DND-41 (cell line): ENCODE results near the gene MVB12B.

ENCODE experiments used
- ATAC-seq: fragments of 200-7000 bp; cut with Tn5 transposase; 3 replicates; pipeline ENCODE4 v1.9.1; 2021; ENCODE audit warnings: low read depth; ENCODE audit not compliant: insufficient read depth
- DNase-seq: peaks from one replicate; pipeline ENCODE4 v3.0.0-alpha.2; 2020
- H2AFZ ChIP-seq: 2 replicates; pipeline ENCODE4 v1.6.0; 2012; ENCODE audit warnings: low read depth, low read length
- H3K27ac ChIP-seq: 2 replicates; pipeline ENCODE4 v1.5.1; 2012; ENCODE audit warnings: low read length, inconsistent platforms
- H3K27me3 ChIP-seq: fragments of 200-600 bp; sonication (generic); 2 replicates; pipeline ENCODE4 v1.6.0; 2012; ENCODE audit warnings: low read length, mild to moderate bottlenecking, inconsistent platforms; ENCODE audit not compliant: insufficient read depth, poor library complexity
- H3K36me3 ChIP-seq: 2 replicates; pipeline ENCODE4 v1.5.1; 2012; ENCODE audit warnings: low read length, inconsistent platforms; ENCODE audit not compliant: insufficient read depth
- H3K4me1 ChIP-seq: 2 replicates; pipeline ENCODE4 v1.5.1; 2012; ENCODE audit warnings: mild to moderate bottlenecking, low read length; ENCODE audit not compliant: insufficient read depth
- H3K4me2 ChIP-seq: 2 replicates; pipeline ENCODE4 v1.6.0; 2012; ENCODE audit warnings: mild to moderate bottlenecking, moderate library complexity, low read length, inconsistent platforms; ENCODE audit not compliant: insufficient read depth
- H3K4me3 ChIP-seq, 2 experiments: fragments of 200-600 bp in 1 of 2; shearing (Covaris generic) in 1 of 2; 2 replicates each; pipeline ENCODE4 v1.5.1; 2012 to 2016; ENCODE audit warnings: inconsistent platforms in 2 of 2, low read length in 2 of 2, mild to moderate bottlenecking in 2 of 2, low read depth in 1 of 2, moderate library complexity in 1 of 2
- H3K79me2 ChIP-seq: 2 replicates; pipeline ENCODE4 v1.6.0; 2012; ENCODE audit warnings: low read length, inconsistent platforms; ENCODE audit not compliant: insufficient read depth
- H3K9ac ChIP-seq: 2 replicates; pipeline ENCODE4 v1.6.0; 2012; ENCODE audit warnings: low read depth, mild to moderate bottlenecking, inconsistent platforms, low read length, moderate library complexity
- H3K9me3 ChIP-seq: 2 replicates; pipeline ENCODE4 v1.5.1; 2012; ENCODE audit warnings: low read length, moderate library complexity, mild to moderate bottlenecking, inconsistent platforms; ENCODE audit not compliant: insufficient read depth, severe bottlenecking
- H4K20me1 ChIP-seq: 2 replicates; pipeline ENCODE4 v1.6.0; 2012; ENCODE audit warnings: low read length; ENCODE audit not compliant: insufficient read depth
- CTCF ChIP-seq: IDR thresholded peaks from 2 replicates; pipeline ENCODE4 v1.5.1; 2012; ENCODE audit warnings: borderline replicate concordance, low read length, moderate library complexity, mild to moderate bottlenecking; ENCODE audit not compliant: poor library complexity, severe bottlenecking; ENCODE audit errors: extremely low read depth
- EZH2 ChIP-seq: IDR thresholded peaks from 3 replicates; pipeline ENCODE4 v1.6.1; 2012; ENCODE audit warnings: borderline replicate concordance, low read depth, mild to moderate bottlenecking, moderate library complexity, low read length, inconsistent platforms; ENCODE audit not compliant: severe bottlenecking

MVB12B gene

DNA sequence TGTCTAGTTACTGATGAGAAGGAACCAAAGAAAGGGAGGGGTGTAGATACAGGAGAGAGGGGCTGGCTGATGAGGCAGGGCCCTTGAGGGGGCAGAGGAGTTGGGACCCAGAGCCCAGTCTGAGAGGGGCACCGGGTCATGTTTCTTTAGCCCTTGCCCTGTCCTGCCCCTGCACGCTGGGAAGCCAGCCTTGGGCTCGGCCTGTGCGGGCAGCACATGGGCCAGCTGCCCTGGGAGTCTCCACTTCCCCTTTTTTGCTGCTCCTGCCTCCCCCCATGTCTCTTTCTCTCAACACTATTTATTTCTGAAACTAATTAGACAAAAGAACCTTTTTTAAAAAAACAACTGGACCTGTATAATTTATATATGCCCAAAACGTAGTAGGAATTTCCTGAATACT lies 20.5 kb downstream of the MVB12B start:
- Histone ChIP-seq H3K4me2 (no peak overlapping the region), H3K27ac (no peak overlapping the region), H3K79me2 (no peaks in the 10 kb centered on the region), H2AFZ (no peak overlapping the region), H3K9me3 (no peaks in the 10 kb centered on the region), H3K27me3 (no peaks in the 10 kb centered on the region), H3K36me3 (no peaks in the 10 kb centered on the region), H3K4me3 (no peak overlapping the region), H3K4me1 (no peaks in the 10 kb centered on the region), H3K9ac (no peak overlapping the region), H4K20me1 (no peaks in the 10 kb centered on the region)
- DNase-seq (no peak), ATAC-seq (no peak)
- TF ChIP-seq CTCF (no peak), EZH2 (no peak)

- Histone ChIP-seq H3K27ac (no peak overlapping the region), H3K9me3 (no peaks in the 10 kb centered on the region), H2AFZ (no peak overlapping the region), H4K20me1 (no peaks in the 10 kb centered on the region), H3K4me1 (no peaks in the 10 kb centered on the region), H3K36me3 (no peaks in the 10 kb centered on the region), H3K27me3 (no peaks in the 10 kb centered on the region), H3K79me2 (no peaks in the 10 kb centered on the region), H3K4me2 (no peak overlapping the region), H3K4me3 (no peak overlapping the region), H3K9ac (no peak overlapping the region)
- ATAC-seq: no peak
- DNase-seq: no peak
- TF ChIP-seq CTCF: no peak
- no peak for TF ChIP-seq EZH2
These were observed 21.5 kb downstream of the MVB12B start for GRCh38 chr9:126347911-126348760.

- no peaks in the 10 kb centered on the region for H3K36me3 ChIP-seq
- no peak overlapping the region for H3K27ac ChIP-seq
- H3K4me1 ChIP-seq: no peaks in the 10 kb centered on the region
- no peaks in the 10 kb centered on the region for H3K9me3 ChIP-seq
- H2AFZ ChIP-seq: no peak overlapping the region
- TF ChIP-seq EZH2 (no peak), CTCF (no peak)
- DNase-seq (no peak), ATAC-seq (no peak)
- H3K9ac ChIP-seq: no peak overlapping the region
- H3K4me2 ChIP-seq: no peak overlapping the region
- no peaks in the 10 kb centered on the region for H4K20me1 ChIP-seq
- H3K4me3 ChIP-seq: no peak overlapping the region
- no peaks in the 10 kb centered on the region for H3K79me2 ChIP-seq
- H3K27me3 ChIP-seq: no peaks in the 10 kb centered on the region
These were observed 22.4 kb downstream of the MVB12B start for GRCh38 chr9:126348911-126349550.
